ENCODE results near the gene PTPN11. TPM values are rescaled to one million over a fixed set of nuclear protein-coding genes. Genes with fewer than 3 reads are reported as not detected.
"Not testable (repeated sequence)": the region's sequence is repeated elsewhere in the genome, so short reads cannot be mapped to it uniquely, and the experiment has no call there.

PTPN11 gene
- total and polyA plus RNA-seq, 2 experiments from 2014 or later, result 78.0 to 89.5 TPM

- Histone ChIP-seq H3K27me3 (replicated peaks; ENCODE audit: insufficient read depth) (no peaks in the 10 kb centered on the region), H3K79me2 (ENCODE audit: insufficient read depth) (peaks cover 93% of the 10 kb centered on the region), H3F3A (ENCODE audit: insufficient read depth) (no peaks in the 10 kb centered on the region), H3K36me3 (ENCODE audit: low read depth) (peaks cover 12% of the 10 kb centered on the region; the same call in 1 of the 2 replicates), H3K27ac (no peak overlapping the region), H3K4me2 (ENCODE audit: unreplicated experiment) (no peak overlapping the region), H3K4me3 (no peak overlapping the region), H3K4me1 (ENCODE audit: insufficient read depth) (no peaks in the 10 kb centered on the region), H4K20me1 (ENCODE audit: insufficient read depth) (no peaks in the 10 kb centered on the region), H3K9me3 (ENCODE audit: low read depth) (no peaks in the 10 kb centered on the region), H3K9me2 (ENCODE audit: insufficient read depth) (no peaks in the 10 kb centered on the region), H3K9ac (no peak overlapping the region), H2AFZ (no peak overlapping the region)
- no peak for DNase-seq
- in situ Hi-C loops (cut with MboI), result no loop called here
- TF ChIP-seq EZH2 (IDR thresholded peaks at IDR 0.05; ENCODE audit: insufficient read depth, poor library complexity, severe bottlenecking), result no peak
- TF ChIP-seq EZH2phosphoT487 (IDR thresholded peaks at IDR 0.05; ENCODE audit: insufficient read depth, low read depth), result no peak
- WGBS, 2 experiments (ENCODE audit: low coverage in 1 of 2, low lambda C conversion rate in 2 of 2, missing lambda C conversion rate in 2 of 2), result 98% methylated on average over 4 of the region's 4 CpGs
Measured at GRCh38 chr12:112443916-112444315, 25.2 kb downstream of the PTPN11 start.

- Histone ChIP-seq H3K27ac (no peak overlapping the region), H3K4me1 (ENCODE audit: insufficient read depth) (no peaks in the 10 kb centered on the region), H3K79me2 (ENCODE audit: insufficient read depth) (peaks cover 81% of the 10 kb centered on the region), H3K4me2 (ENCODE audit: unreplicated experiment) (no peak overlapping the region), H3F3A (ENCODE audit: insufficient read depth) (no peaks in the 10 kb centered on the region), H3K9me3 (ENCODE audit: low read depth) (no peaks in the 10 kb centered on the region), H3K27me3 (replicated peaks; ENCODE audit: insufficient read depth) (no peaks in the 10 kb centered on the region), H3K9ac (no peak overlapping the region), H4K20me1 (ENCODE audit: insufficient read depth) (no peaks in the 10 kb centered on the region), H3K36me3 (ENCODE audit: low read depth) (peaks cover 23% of the 10 kb centered on the region; the same call in 1 of the 2 replicates), H3K9me2 (ENCODE audit: insufficient read depth) (no peaks in the 10 kb centered on the region), H2AFZ (no peak overlapping the region), H3K4me3 (no peak overlapping the region)
- no peak for DNase-seq
- in situ Hi-C loops (cut with MboI), result no loop called here
- WGBS, 2 experiments (ENCODE audit: low coverage in 1 of 2, low lambda C conversion rate in 2 of 2, missing lambda C conversion rate in 2 of 2), result 94 to 98% methylated on average over 3 of the region's 3 CpGs
- TF ChIP-seq EZH2 (IDR thresholded peaks at IDR 0.05; ENCODE audit: insufficient read depth, poor library complexity, severe bottlenecking) (no peak), EZH2phosphoT487 (IDR thresholded peaks at IDR 0.05; ENCODE audit: insufficient read depth, low read depth) (no peak)
Measured at GRCh38 chr12:112446008-112446725, 27.4 kb downstream of the PTPN11 start.

GRCh38 chr12:112447106-112447505 lies 28.4 kb downstream of the PTPN11 start:
- Histone ChIP-seq H3F3A (ENCODE audit: insufficient read depth) (no peaks in the 10 kb centered on the region), H3K4me2 (ENCODE audit: unreplicated experiment) (no peak overlapping the region), H3K4me1 (ENCODE audit: insufficient read depth) (no peaks in the 10 kb centered on the region), H3K79me2 (ENCODE audit: insufficient read depth) (peaks cover 72% of the 10 kb centered on the region), H3K9me2 (ENCODE audit: insufficient read depth) (no peaks in the 10 kb centered on the region), H3K9me3 (ENCODE audit: low read depth) (no peaks in the 10 kb centered on the region), H2AFZ (no peak overlapping the region), H3K36me3 (ENCODE audit: low read depth) (peaks cover 23% of the 10 kb centered on the region; the same call in 1 of the 2 replicates), H3K27me3 (replicated peaks; ENCODE audit: insufficient read depth) (no peaks in the 10 kb centered on the region), H3K27ac (no peak overlapping the region), H3K9ac (no peak overlapping the region), H4K20me1 (ENCODE audit: insufficient read depth) (no peaks in the 10 kb centered on the region), H3K4me3 (no peak overlapping the region)
- in situ Hi-C loops (cut with MboI), result no loop called here
- no peak for DNase-seq
- TF ChIP-seq EZH2 (IDR thresholded peaks at IDR 0.05; ENCODE audit: insufficient read depth, poor library complexity, severe bottlenecking) (no peak), EZH2phosphoT487 (IDR thresholded peaks at IDR 0.05; ENCODE audit: insufficient read depth, low read depth) (no peak)
- WGBS, 2 experiments (ENCODE audit: low coverage in 1 of 2, low lambda C conversion rate in 2 of 2, missing lambda C conversion rate in 2 of 2), result 86 to 88% methylated on average over 3 of the region's 3 CpGs

GRCh38 chr12:112448165-112448564 lies 29.4 kb downstream of the PTPN11 start:
- H3K9me3 ChIP-seq (ENCODE audit: low read depth); H3K9ac ChIP-seq; DNase-seq; H3K4me1 ChIP-seq (ENCODE audit: insufficient read depth); H3K4me3 ChIP-seq; H3K9me2 ChIP-seq (ENCODE audit: insufficient read depth); H3K27me3 ChIP-seq (replicated peaks; ENCODE audit: insufficient read depth); H3F3A ChIP-seq (ENCODE audit: insufficient read depth); H2AFZ ChIP-seq; in situ Hi-C loops (cut with MboI); H3K27ac ChIP-seq; H3K4me2 ChIP-seq (ENCODE audit: unreplicated experiment); H4K20me1 ChIP-seq (ENCODE audit: insufficient read depth): not testable (repeated sequence)
- Histone ChIP-seq H3K36me3 (ENCODE audit: low read depth) (peaks cover 28% of the 10 kb centered on the region; the same call in 1 of the 2 replicates), H3K79me2 (ENCODE audit: insufficient read depth) (peaks cover 71% of the 10 kb centered on the region)
- WGBS, 2 experiments (ENCODE audit: low coverage in 1 of 2, low lambda C conversion rate in 2 of 2, missing lambda C conversion rate in 2 of 2), result 77 to 81% methylated on average over 2 of the region's 2 CpGs
